Activated CD4-positive, alpha-beta memory T cell treated with anti-CD3 and anti-CD28 coated beads, Interleukin-2, amount 10 ng/mL, durations not matched to agents 7 days and 5 days (primary cell): ENCODE data around the gene MRPS16. TPM values are rescaled to one million over a fixed set of nuclear protein-coding genes. Genes with fewer than 3 reads are reported as not detected.
A peak's percentile ranks its signal among the peaks of the same experiment; 100 is the strongest.

Source experiments
- CTCF ChIA-PET: fragments of 350-600 bp; sonication (Branson Sonifier 250); formaldehyde crosslinking; loops from one replicate; lab custom pipeline; 2021; ENCODE audit warnings: antibody characterized with exemption, inconsistent platforms; lab: Charles Lee
- POLR2A ChIA-PET: fragments of 350-600 bp; sonication (Branson Sonifier 250); formaldehyde crosslinking; loops from one replicate; lab custom pipeline; 2021; ENCODE audit warnings: antibody characterized with exemption; lab: Charles Lee
- DNase-seq: peaks from one replicate; pipeline ENCODE4 v3.0.0-alpha.2; 2020
- H3K27ac Mint-ChIP-seq: one replicate; pipeline ENCODE4 v1.8.0; 2021; ENCODE audit warnings: mild to moderate bottlenecking, mixed read lengths
- H3K27me3 Mint-ChIP-seq: one replicate; pipeline ENCODE4 v1.8.0; 2021; ENCODE audit warnings: mixed read lengths
- H3K36me3 Mint-ChIP-seq: one replicate; pipeline ENCODE4 v1.8.0; 2021; ENCODE audit warnings: low read depth, mixed read lengths
- H3K4me1 Mint-ChIP-seq: one replicate; pipeline ENCODE4 v1.8.0; 2021; ENCODE audit warnings: mixed read lengths
- H3K4me3 Mint-ChIP-seq: one replicate; pipeline ENCODE4 v1.8.0; 2021; ENCODE audit warnings: mild to moderate bottlenecking, mixed read lengths
- H3K9me3 Mint-ChIP-seq: one replicate; pipeline ENCODE4 v1.8.0; 2021; ENCODE audit warnings: mixed read lengths
- total RNA-seq, 2 experiments: library from RNA; stranded (reverse); gene quantifications; one replicate each; pipeline ENCODE4 v1.2.3, GENCODE V29; 2021

Gene MRPS16
- total RNA-seq, 2 experiments from 2014 or later = 77.5 to 80.8 TPM

DNA sequence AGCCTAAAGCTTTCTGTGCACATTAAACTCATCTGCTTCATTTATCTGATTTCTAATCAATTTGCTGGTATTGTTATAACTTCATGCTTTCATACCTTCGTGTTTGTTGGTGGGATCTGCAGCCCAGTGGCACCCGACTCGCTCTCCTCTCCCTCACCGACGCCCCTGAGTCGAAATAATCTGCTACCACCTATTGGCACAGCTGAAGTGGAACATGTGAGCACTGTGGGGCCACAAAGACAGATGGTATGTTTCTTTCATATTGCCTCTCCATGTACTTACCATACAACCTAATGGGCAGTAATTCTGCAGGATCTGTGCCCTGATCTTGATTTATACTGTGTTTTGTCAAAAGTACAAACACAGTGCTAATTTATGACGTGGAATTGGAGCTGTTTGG lies 17.7 kb downstream of the MRPS16 start:
- H3K36me3 Mint-ChIP-seq = peaks cover 39% of the 10 kb centered on the region
- ChIA-PET POLR2A (interaction anchor here (1.2 to 1.3 kb wide), 2 partner anchors 11 to 13 kb away, joined by 3 to 5 read pairs; partner anchors contain the start of gene DNAJC9), CTCF (interaction anchor here (0.6 kb wide), 1 partner anchor 22 kb away, joined by 3 read pairs; no protein-coding TSS in a partner anchor)
- DNase-seq = no peak
- no peaks in the 10 kb centered on the region for H3K4me1 Mint-ChIP-seq
- H3K4me3 Mint-ChIP-seq = no peak overlapping the region
- H3K27me3 Mint-ChIP-seq = no peaks in the 10 kb centered on the region
- H3K27ac Mint-ChIP-seq = peak overlapping the region; percentile 16
- H3K9me3 Mint-ChIP-seq = no peaks in the 10 kb centered on the region

GRCh38 chr10:73233883-73234282 lies 18.6 kb downstream of the MRPS16 start:
- H3K4me1 Mint-ChIP-seq = no peaks in the 10 kb centered on the region
- H3K27ac Mint-ChIP-seq = no peak overlapping the region
- no peaks in the 10 kb centered on the region for H3K9me3 Mint-ChIP-seq
- peaks cover 34% of the 10 kb centered on the region for H3K36me3 Mint-ChIP-seq
- H3K27me3 Mint-ChIP-seq = no peaks in the 10 kb centered on the region
- CTCF ChIA-PET = interaction anchor here (1.0 to 1.4 kb wide), 2 partner anchors 9 to 20 kb away, joined by 3 to 4 read pairs; no protein-coding TSS in a partner anchor
- H3K4me3 Mint-ChIP-seq = no peak overlapping the region
- DNase-seq = no peak
- POLR2A ChIA-PET = interaction anchor here (0.9 kb wide), 1 partner anchor 13 kb away, joined by 3 read pairs; the partner anchor contains the start of gene DNAJC9

DNA sequence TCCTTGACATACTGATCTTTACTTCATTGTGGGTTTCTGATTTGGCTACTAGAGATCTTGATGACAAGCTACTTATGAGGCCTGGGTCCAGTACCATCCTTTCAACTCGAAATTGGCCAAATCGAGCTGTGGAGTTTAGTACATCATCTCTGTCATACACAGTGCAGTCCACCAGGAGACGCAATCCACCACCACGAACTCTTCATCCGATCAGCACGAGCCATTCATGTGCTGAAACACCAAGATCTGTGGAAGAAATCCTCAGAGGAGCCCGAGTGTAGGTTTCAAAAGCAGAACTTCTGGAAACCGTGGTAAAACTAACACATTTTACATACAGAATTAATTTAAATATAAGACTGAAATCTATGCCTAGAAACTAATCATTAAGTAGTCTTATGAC lies 19.6 kb downstream of the MRPS16 start:
- ChIA-PET POLR2A (interaction anchor here (2.1 to 2.4 kb wide), 2 partner anchors 14 to 20 kb away, joined by 7 to 10 read pairs; partner anchors contain the start of genes DNAJC9 and MRPS16), CTCF (interaction anchor here (0.5 to 1.6 kb wide), 3 partner anchors 12 to 412 kb away, joined by 3 to 4 read pairs (median 3); no protein-coding TSS in a partner anchor)
- no peak overlapping the region for H3K27ac Mint-ChIP-seq
- no peaks in the 10 kb centered on the region for H3K4me1 Mint-ChIP-seq
- no peak overlapping the region for H3K4me3 Mint-ChIP-seq
- no peaks in the 10 kb centered on the region for H3K27me3 Mint-ChIP-seq
- no peaks in the 10 kb centered on the region for H3K9me3 Mint-ChIP-seq
- H3K36me3 Mint-ChIP-seq = peaks cover 32% of the 10 kb centered on the region
- DNase-seq = no peak

GRCh38 chr10:73229567-73229966 lies 22.9 kb downstream of the MRPS16 start:
- ChIA-PET CTCF (no interaction called here), POLR2A (interaction anchor here (1.0 kb wide), 1 partner anchor 12 kb away, joined by 4 read pairs; no protein-coding TSS in a partner anchor)
- H3K9me3 Mint-ChIP-seq = no peaks in the 10 kb centered on the region
- H3K4me3 Mint-ChIP-seq = no peak overlapping the region
- no peak overlapping the region for H3K27ac Mint-ChIP-seq
- DNase-seq = no peak
- H3K4me1 Mint-ChIP-seq = no peaks in the 10 kb centered on the region
- peaks cover 24% of the 10 kb centered on the region for H3K36me3 Mint-ChIP-seq
- H3K27me3 Mint-ChIP-seq = no peaks in the 10 kb centered on the region

DNA sequence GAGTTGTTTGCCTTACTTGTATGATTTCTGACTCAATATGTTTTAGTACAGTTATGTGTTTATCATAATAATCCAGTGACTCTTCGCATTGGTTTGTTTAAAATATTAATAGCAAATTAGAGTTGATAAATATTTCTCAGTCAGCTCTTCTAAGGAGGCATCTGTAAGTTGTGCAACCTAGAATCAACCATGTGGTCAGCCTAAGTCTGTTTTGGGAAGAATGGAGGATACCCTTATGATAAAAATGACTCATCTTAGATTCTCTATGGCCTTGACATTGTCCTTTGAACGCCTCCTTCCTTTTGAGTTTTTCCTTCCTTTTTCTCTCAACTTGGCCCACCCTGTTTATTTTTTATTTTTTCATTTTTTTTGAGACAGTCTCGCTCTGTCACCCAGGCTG lies 24.2 kb downstream of the MRPS16 start:
- H3K4me3 Mint-ChIP-seq = no peak overlapping the region
- H3K36me3 Mint-ChIP-seq = peaks cover 16% of the 10 kb centered on the region
- H3K27ac Mint-ChIP-seq = no peak overlapping the region
- ChIA-PET CTCF (no interaction called here), POLR2A (interaction anchor here (0.8 kb wide), 1 partner anchor 18 kb away, joined by 3 read pairs; the partner anchor contains the start of gene DNAJC9)
- DNase-seq = no peak
- H3K9me3 Mint-ChIP-seq = no peaks in the 10 kb centered on the region
- H3K4me1 Mint-ChIP-seq = no peaks in the 10 kb centered on the region
- H3K27me3 Mint-ChIP-seq = no peaks in the 10 kb centered on the region

GRCh38 chr10:73226663-73227062 lies 25.8 kb downstream of the MRPS16 start:
- Mint-ChIP-seq H3K27me3 (no peaks in the 10 kb centered on the region), H3K27ac (no peak overlapping the region), H3K4me1 (no peaks in the 10 kb centered on the region), H3K4me3 (no peak overlapping the region), H3K9me3 (no peaks in the 10 kb centered on the region), H3K36me3 (peaks cover 11% of the 10 kb centered on the region)
- no peak for DNase-seq
- CTCF ChIA-PET = interaction anchor here (1.1 kb wide), 1 partner anchor 9 kb away, joined by 4 read pairs; no protein-coding TSS in a partner anchor
- POLR2A ChIA-PET = interaction anchor here (0.8 to 1.3 kb wide), 2 partner anchors 12 to 20 kb away, joined by 3 to 7 read pairs; partner anchors contain the start of gene DNAJC9

- H3K4me1 Mint-ChIP-seq = no peaks in the 10 kb centered on the region
- no peaks in the 10 kb centered on the region for H3K27me3 Mint-ChIP-seq
- ChIA-PET POLR2A (no interaction called here), CTCF (no interaction called here)
- H3K4me3 Mint-ChIP-seq = no peak overlapping the region
- H3K27ac Mint-ChIP-seq = no peak overlapping the region
- peaks cover 9% of the 10 kb centered on the region for H3K36me3 Mint-ChIP-seq
- no peak for DNase-seq
- H3K9me3 Mint-ChIP-seq = no peaks in the 10 kb centered on the region
Observed at GRCh38 chr10:73225518-73225917, 26.9 kb downstream of the MRPS16 start.

DNA sequence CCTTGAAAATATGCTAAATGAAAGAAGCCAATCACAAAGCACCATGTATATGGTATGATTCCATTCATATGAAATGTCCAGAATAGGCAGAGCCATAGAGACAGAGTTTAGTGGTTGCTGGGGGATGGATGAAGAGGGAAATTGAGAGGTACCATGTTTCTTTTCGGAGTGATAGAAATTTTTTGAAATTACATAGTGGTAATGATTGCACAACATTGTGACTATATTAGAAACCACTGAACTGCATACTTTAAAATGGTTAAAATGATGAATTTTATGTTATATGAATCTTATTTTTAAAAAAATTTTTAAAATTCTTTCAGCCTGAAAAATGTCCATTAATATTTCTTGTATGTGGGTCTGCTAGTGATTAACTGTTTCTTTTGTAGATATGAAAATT lies 31.5 kb downstream of the MRPS16 start:
- POLR2A ChIA-PET = no interaction called here
- H3K27ac Mint-ChIP-seq = no peak overlapping the region
- H3K27me3 Mint-ChIP-seq = no peaks in the 10 kb centered on the region

GRCh38 chr10:73219384-73219783 lies 33.1 kb downstream of the MRPS16 start:
- ChIA-PET POLR2A (interaction anchor here (1.2 to 1.8 kb wide), 2 partner anchors 20 to 27 kb away, joined by 3 to 7 read pairs; partner anchors contain the start of gene DNAJC9), CTCF (no interaction called here)
- no peaks in the 10 kb centered on the region for H3K27me3 Mint-ChIP-seq
- H3K36me3 Mint-ChIP-seq = peaks cover 33% of the 10 kb centered on the region
- H3K4me1 Mint-ChIP-seq = peaks cover 3% of the 10 kb centered on the region
- no peak overlapping the region for H3K4me3 Mint-ChIP-seq
- no peak overlapping the region for H3K27ac Mint-ChIP-seq
- peaks cover 3% of the 10 kb centered on the region for H3K9me3 Mint-ChIP-seq
- no peak for DNase-seq

More for the DNA sequence above, 31.5 kb downstream of the MRPS16 start:
- Mint-ChIP-seq H3K9me3 (peaks cover 1% of the 10 kb centered on the region), H3K36me3 (peaks cover 27% of the 10 kb centered on the region), H3K4me1 (peaks cover 3% of the 10 kb centered on the region), H3K4me3 (no peak overlapping the region)
- no peak for DNase-seq
- CTCF ChIA-PET = no interaction called here

DNA sequence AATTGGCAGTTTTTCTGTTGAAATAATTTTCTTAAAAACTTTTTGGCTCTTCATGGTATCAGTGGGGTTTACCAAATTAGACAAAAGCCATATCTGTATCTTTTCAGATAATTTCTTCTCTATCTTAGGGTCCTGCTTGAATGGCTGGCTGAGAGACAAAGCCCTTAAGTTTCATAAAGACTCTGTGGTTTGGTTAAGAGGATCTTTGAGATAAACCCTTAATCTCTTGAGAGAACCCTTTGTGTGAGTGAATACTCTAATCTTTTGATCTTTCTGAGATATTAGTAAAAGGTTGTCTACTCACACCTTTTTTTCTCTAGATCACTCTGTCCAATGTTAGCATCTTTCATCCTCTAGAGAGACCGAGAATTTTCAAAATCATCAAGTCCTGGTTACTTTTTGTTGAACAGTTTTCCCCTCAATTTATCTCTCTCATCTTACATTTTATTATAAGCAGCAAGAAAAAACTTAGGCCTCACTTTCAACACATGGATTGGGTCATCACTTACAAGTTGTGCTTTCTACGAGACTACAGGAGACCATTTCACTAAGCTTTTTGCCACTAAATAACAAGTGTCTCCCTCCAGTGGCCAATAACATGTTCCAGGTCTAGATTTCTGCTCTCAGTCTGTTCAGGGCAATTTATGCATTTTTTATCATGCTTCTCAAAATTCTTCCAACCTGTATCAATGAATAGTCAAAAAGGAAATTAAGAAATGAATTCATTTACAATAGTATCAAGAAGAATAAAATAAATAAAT lies 33.8 kb downstream of the MRPS16 start:
- POLR2A ChIA-PET = interaction anchor here (1.8 kb wide), 1 partner anchor 28 kb away, joined by 7 read pairs; the partner anchor contains the start of gene DNAJC9
- DNase-seq = no peak
- CTCF ChIA-PET = interaction anchor here (0.6 to 1.1 kb wide), 2 partner anchors 8 to 20 kb away, joined by 3 to 4 read pairs; no protein-coding TSS in a partner anchor
- Mint-ChIP-seq H3K9me3 (peaks cover 3% of the 10 kb centered on the region), H3K27ac (no peak overlapping the region), H3K4me1 (peaks cover 3% of the 10 kb centered on the region), H3K27me3 (no peaks in the 10 kb centered on the region), H3K36me3 (peaks cover 35% of the 10 kb centered on the region), H3K4me3 (no peak overlapping the region)

DNA sequence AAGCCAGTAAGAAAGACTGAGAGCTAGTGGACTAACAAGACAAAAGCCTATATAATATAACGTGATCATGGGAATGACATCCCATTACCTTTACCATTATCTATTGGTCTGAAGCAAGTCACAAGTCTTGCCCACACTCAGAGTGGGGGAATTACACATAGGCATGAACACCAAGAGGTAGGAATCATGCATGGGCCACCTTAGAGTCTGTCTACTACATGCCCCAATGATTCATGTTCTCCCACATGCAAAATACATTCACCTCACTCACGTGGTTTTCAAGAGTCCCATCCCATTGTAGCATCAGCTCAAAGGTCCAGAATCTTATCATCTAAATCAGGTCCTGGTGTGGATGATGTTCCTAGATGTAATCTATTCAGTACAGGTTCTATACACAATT lies 34.8 kb downstream of the MRPS16 start:
- Mint-ChIP-seq H3K27me3 (no peaks in the 10 kb centered on the region), H3K36me3 (peaks cover 40% of the 10 kb centered on the region)
- POLR2A ChIA-PET = no interaction called here

DNA sequence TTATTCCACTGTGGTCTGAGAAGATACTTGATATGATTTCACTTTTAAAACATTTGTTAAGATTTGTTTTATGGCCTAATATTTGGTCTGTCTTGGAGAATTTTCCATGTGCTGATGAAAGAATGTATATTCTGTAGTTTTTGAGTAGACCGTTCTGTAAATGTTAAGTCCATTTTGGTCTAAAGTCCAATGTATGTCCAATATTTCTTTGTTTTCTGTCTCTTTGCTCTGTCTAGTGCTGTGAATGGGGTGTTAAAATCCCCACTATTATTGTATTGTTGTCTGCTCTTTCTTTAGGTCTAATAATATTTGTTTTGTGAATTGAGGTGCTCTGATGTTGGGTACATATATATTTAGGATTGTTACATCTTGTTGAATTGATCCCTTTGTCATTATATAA lies 36.7 kb downstream of the MRPS16 start:
- ChIA-PET POLR2A (no interaction called here), CTCF (no interaction called here)
- Mint-ChIP-seq H3K27me3 (no peaks in the 10 kb centered on the region), H3K9me3 (peaks cover 3% of the 10 kb centered on the region), H3K36me3 (peaks cover 38% of the 10 kb centered on the region), H3K27ac (no peak overlapping the region), H3K4me1 (peaks cover 3% of the 10 kb centered on the region), H3K4me3 (no peak overlapping the region)
- no peak for DNase-seq

More for the DNA sequence above, 34.8 kb downstream of the MRPS16 start:
- no peak for DNase-seq
- H3K9me3 Mint-ChIP-seq = peaks cover 3% of the 10 kb centered on the region
- no peak overlapping the region for H3K27ac Mint-ChIP-seq
- CTCF ChIA-PET = interaction anchor here (1.1 kb wide), 1 partner anchor 9 kb away, joined by 4 read pairs; no protein-coding TSS in a partner anchor
- no peak overlapping the region for H3K4me3 Mint-ChIP-seq
- H3K4me1 Mint-ChIP-seq = peaks cover 3% of the 10 kb centered on the region
